IPS-20b (cell line): ENCODE data around the gene SPINK13.
"Not testable (repeated sequence)": the region's sequence is repeated elsewhere in the genome, so short reads cannot be mapped to it uniquely, and the experiment has no call there.

Experiments used
- H3K27ac ChIP-seq: one replicate; pipeline ENCODE4 v1.5.1; 2013; ENCODE audit warnings: low read length
- H3K27me3 ChIP-seq: 2 replicates; pipeline ENCODE4 v1.6.1; 2013; ENCODE audit warnings: mild to moderate bottlenecking, low read length, inconsistent platforms; ENCODE audit not compliant: insufficient read depth
- H3K36me3 ChIP-seq: 2 replicates; pipeline ENCODE4 v1.6.1; 2013; ENCODE audit warnings: low read depth, mild to moderate bottlenecking, inconsistent platforms, low read length, moderate library complexity; ENCODE audit not compliant: insufficient read depth
- H3K4me1 ChIP-seq: 2 replicates; pipeline ENCODE4 v1.6.1; 2013; ENCODE audit warnings: mild to moderate bottlenecking, control low read depth, inconsistent platforms, low read length, moderate library complexity; ENCODE audit not compliant: insufficient read depth
- H3K4me3 ChIP-seq: 2 replicates; pipeline ENCODE4 v1.5.1; 2013; ENCODE audit warnings: mild to moderate bottlenecking, low read length, inconsistent platforms
- H3K9ac ChIP-seq: 2 replicates; pipeline ENCODE4 v1.6.1; 2013; ENCODE audit warnings: low read depth, mild to moderate bottlenecking, inconsistent platforms, low read length, moderate library complexity
- H3K9me3 ChIP-seq: 2 replicates; pipeline ENCODE4 v1.6.1; 2013; ENCODE audit warnings: mild to moderate bottlenecking, low read depth, low read length, inconsistent platforms; ENCODE audit not compliant: insufficient read depth

Gene SPINK13

DNA sequence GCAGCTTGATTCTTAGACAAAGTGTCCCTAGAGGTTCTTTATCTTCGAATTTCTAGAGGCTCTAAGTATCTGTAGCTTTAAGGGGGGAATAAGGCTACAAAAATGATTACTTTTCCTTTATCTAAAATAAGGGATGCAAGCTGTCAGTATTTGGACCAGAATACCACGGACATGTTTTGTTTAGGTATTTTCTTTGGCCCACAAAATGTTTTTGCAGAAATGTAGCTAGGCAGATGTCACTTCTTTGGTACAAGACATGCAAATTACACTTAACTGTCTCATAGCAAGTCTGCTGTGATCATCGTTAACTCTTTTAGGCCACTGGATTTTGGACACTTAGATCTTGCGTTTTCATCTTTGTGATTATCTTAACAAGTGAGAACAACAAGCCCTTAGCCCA is 46.1 kb downstream of the SPINK13 start:
- Histone ChIP-seq H3K9me3 (no peaks in the 10 kb centered on the region), H3K27me3 (no peaks in the 10 kb centered on the region), H3K4me1 (no peaks in the 10 kb centered on the region), H3K27ac (no peak overlapping the region), H3K36me3 (no peaks in the 10 kb centered on the region), H3K9ac (no peak overlapping the region), H3K4me3 (no peak overlapping the region)

GRCh38 chr5:148320011-148320963 is 51.7 kb downstream of the SPINK13 start:
- not testable (repeated sequence) for H3K36me3 ChIP-seq, H3K4me3 ChIP-seq, H3K9ac ChIP-seq, H3K27ac ChIP-seq, H3K9me3 ChIP-seq, H3K27me3 ChIP-seq, H3K4me1 ChIP-seq

GRCh38 chr5:148333262-148333849 is 64.8 kb downstream of the SPINK13 start:
- peaks cover 3% of the 10 kb centered on the region; the same call in 1 of the 2 replicates for H3K9me3 ChIP-seq
- no peaks in the 10 kb centered on the region for H3K36me3 ChIP-seq
- H3K9ac ChIP-seq = no peak overlapping the region

GRCh38 chr5:148335259-148335658 is 66.7 kb downstream of the SPINK13 start, which contains the start of gene SPINK9:
SPINK9 (plus strand) TSS chr5:148335559; CDS start chr5:148335614, 55 bp downstream.
- no peak within 1 kb of the TSS for H3K9ac ChIP-seq
- no peaks in the 10 kb centered on the region for H3K27me3 ChIP-seq
- H3K36me3 ChIP-seq = no peaks in the 10 kb centered on the region
- no peak within 1 kb of the TSS for H3K27ac ChIP-seq
- H3K9me3 ChIP-seq = peaks cover 3% of the 10 kb centered on the region; the same call in 1 of the 2 replicates
- H3K4me3 ChIP-seq = no peak within 1 kb of the TSS
- H3K4me1 ChIP-seq = no peaks in the 10 kb centered on the region

More at GRCh38 chr5:148333262-148333849, 64.8 kb downstream of the SPINK13 start:
- no peak overlapping the region for H3K27ac ChIP-seq
- H3K4me3 ChIP-seq = no peak overlapping the region
- H3K27me3 ChIP-seq = no peaks in the 10 kb centered on the region
- no peaks in the 10 kb centered on the region for H3K4me1 ChIP-seq
